ENCODE measurements around the gene SP3.

SP3 gene

DNA sequence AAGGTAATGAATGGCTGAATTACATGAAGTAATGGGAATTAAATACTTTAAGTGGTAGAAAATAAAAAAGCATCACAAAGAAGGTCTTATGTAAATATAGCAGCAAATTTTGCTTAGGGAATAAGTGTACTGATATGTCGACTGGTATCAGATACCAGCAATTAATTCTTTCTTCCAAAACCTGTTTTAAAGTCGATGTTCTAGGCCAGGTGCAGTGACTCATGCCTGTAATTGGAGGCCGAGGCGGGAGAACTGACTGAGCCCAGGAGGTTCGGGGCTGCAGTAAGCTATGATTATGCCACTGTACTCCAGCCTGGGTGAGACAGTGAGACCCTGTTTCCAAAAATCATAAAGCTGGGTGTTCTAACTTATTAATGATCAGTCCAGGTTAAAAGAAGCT lies 30.3 kb downstream of the SP3 start:
- CTCF ChIA-PET = interaction anchor here (1.1 to 1.3 kb wide), 2 partner anchors 19 to 24 kb away, joined by 3 read pairs; no protein-coding TSS in a partner anchor

DNA sequence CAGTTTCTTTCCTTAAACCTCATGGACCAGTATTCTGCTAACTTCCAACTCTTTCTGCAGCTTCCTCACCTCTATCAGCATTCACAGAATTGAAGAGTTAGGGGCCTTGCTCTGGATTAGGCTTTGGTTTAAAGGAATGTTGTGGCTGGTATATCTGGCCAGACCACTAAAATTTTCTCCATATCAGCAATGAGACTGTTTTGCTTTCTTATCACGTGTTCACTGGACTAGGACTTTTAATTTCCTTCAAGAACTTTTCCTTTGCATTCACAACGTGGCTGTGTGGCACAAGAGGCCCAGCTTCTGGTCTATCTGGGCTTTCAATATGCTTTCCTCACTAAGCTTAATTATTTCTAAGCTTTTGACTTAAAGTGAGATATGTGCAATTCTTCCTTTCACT lies 33.4 kb downstream of the SP3 start:
- ChIA-PET CTCF (interaction anchor here (0.7 to 0.8 kb wide), 2 partner anchors 8 to 20 kb away, joined by 3 read pairs; no protein-coding TSS in a partner anchor), POLR2A (no interaction called here)
- TF ChIP-seq CTCF (IDR thresholded peaks at IDR 0.05; ENCODE audit: control extremely low read depth, extremely low read depth, low read depth, missing control alignments) = no peak
- DNase-seq (ENCODE audit: extremely low spot score) = no peak

More for the DNA sequence above, 30.3 kb downstream of the SP3 start:
- POLR2A ChIA-PET = no interaction called here
- no peak for DNase-seq (ENCODE audit: extremely low spot score)
- TF ChIP-seq CTCF (IDR thresholded peaks at IDR 0.05; ENCODE audit: control extremely low read depth, extremely low read depth, low read depth, missing control alignments) = no peak

GRCh38 chr2:173929441-173929840 lies 35.7 kb downstream of the SP3 start:
- no peak for TF ChIP-seq CTCF (IDR thresholded peaks at IDR 0.05; ENCODE audit: control extremely low read depth, extremely low read depth, low read depth, missing control alignments)
- CTCF ChIA-PET = interaction anchor here (1.2 kb wide), 1 partner anchor 411 kb away, joined by 3 read pairs; no protein-coding TSS in a partner anchor
- POLR2A ChIA-PET = no interaction called here
- no peak for DNase-seq (ENCODE audit: extremely low spot score)

GRCh38 chr2:173926875-173927274 lies 38.3 kb downstream of the SP3 start:
- no peak for TF ChIP-seq CTCF (IDR thresholded peaks at IDR 0.05; ENCODE audit: control extremely low read depth, extremely low read depth, low read depth, missing control alignments)
- ChIA-PET POLR2A (no interaction called here), CTCF (interaction anchor here (1.8 kb wide), 1 partner anchor 13 kb away, joined by 6 read pairs; no protein-coding TSS in a partner anchor)
- no peak for DNase-seq (ENCODE audit: extremely low spot score)

DNA sequence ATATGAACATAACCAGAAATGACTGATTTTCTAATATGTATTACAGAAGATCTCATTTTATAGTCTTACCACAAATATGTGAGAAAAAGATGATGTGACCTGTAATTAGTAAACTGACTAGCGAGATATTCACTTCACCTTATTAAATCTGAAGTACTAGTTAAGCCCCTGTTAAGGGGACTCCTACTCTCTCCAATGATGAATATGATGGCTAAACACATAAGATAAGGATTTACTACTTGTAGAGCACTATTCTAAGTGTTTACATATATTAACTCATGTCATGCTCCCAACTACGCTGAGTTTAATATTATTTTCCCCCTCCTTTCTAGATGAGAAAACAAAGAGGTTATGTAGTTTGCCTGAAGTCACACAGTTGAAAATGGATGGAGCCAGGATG lies 40.9 kb downstream of the SP3 start:
- ChIA-PET CTCF (interaction anchor here (1.0 kb wide), 1 partner anchor 7 kb away, joined by 3 read pairs; no protein-coding TSS in a partner anchor), POLR2A (no interaction called here)
- no peak for TF ChIP-seq CTCF (IDR thresholded peaks at IDR 0.05; ENCODE audit: control extremely low read depth, extremely low read depth, low read depth, missing control alignments)
- DNase-seq (ENCODE audit: extremely low spot score) = no peak

DNA sequence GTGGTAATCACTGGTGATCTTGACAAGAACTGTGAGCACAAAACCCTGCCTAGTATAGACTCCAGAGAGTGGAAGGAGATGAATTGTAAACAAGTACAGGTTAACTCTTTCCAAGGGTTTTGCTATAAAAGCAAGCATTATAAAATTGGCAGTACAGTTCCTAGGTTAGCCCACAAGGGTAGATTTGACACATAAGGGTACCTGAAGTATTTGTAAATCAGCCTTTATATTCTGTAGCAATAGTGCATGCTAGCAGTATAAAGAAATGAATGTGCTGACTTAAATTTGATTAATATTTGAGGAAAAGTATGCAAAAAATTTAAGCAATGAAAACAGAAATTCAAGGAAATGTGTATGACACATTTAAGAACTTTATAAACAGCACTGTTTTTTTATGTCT lies 42.4 kb downstream of the SP3 start:
- CTCF ChIA-PET = no interaction called here
- no peak for DNase-seq (ENCODE audit: extremely low spot score)
- POLR2A ChIA-PET = no interaction called here
- no peak for TF ChIP-seq CTCF (IDR thresholded peaks at IDR 0.05; ENCODE audit: control extremely low read depth, extremely low read depth, low read depth, missing control alignments)

GRCh38 chr2:173922068-173922467 lies 43.1 kb downstream of the SP3 start:
- ChIA-PET POLR2A (no interaction called here), CTCF (no interaction called here)
- no peak for TF ChIP-seq CTCF (IDR thresholded peaks at IDR 0.05; ENCODE audit: control extremely low read depth, extremely low read depth, low read depth, missing control alignments)
- no peak for DNase-seq (ENCODE audit: extremely low spot score)
